Measurements from ENCODE around the gene HOOK2. TPM values are rescaled to one million over a fixed set of nuclear protein-coding genes. Genes with fewer than 3 reads are reported as not detected.

HOOK2 gene
- total and polyA plus RNA-seq, 2 of the 8 experiments (the other 6 are each of a cell fraction or from before 2014, with no cell fraction given) = 23.8 to 63.2 TPM

DNA sequence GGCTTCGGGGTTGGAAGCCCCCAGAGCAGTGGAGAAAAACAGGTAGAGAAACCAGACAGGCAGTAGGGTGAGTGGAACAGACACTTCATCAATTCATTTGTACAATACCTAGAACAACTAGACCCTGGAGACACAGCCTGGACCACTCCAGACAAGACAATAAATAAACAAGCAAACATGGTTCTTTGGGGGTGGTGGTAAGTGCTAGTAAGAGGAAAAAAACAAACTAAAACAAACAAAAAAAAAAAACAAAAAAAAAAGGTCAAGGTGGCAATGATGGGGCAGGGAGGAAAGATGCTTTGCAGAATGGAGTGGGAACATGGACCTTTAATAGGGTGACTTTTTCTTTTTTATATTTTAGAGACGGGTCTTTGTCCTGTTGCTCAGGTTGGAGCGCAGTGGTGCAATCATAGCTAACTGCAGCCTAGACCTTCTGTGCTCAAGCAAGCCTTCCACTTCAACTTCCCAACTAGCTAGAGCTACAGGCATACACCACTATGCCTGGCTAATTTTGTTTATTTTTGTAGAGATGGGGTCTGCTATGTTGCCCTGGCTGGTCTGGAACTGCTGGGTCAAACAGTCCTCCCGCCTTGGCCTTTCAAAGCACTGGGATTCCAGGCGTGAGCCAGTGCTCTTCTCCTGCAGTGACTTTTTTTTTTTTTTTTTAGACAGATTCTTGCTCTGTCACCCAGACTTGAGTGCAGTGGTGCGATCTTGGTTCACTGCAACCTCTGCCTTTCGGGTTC, 19.0 kb upstream of the HOOK2 start:
- Histone ChIP-seq H4K8ac (ENCODE audit: extremely low read depth, insufficient read depth, low read length) (peak overlapping the region; percentile 95), H4K5ac (ENCODE audit: insufficient read length, low read depth, low read length) (no peak overlapping the region), H3K23me2 (ENCODE audit: low read depth, low read length) (peaks cover 29% of the 10 kb centered on the region), H2BK5ac (ENCODE audit: low read depth, low read length) (0 out of 2 replicates have a peak overlapping the region, but pooled peaks have one; percentile 75), H3K18ac (ENCODE audit: extremely low read depth, low read length) (0 out of 2 replicates have a peak overlapping the region, but pooled peaks have one; percentile 0), H3K36me3 (ENCODE audit: control insufficient read depth in 2 of 4, insufficient read depth in 4 of 4, low read length in 3 of 4) (peaks cover under 1 to 6% (median 3%) of the 10 kb centered on the region in 4 experiments; a peak in 6 of 8 replicates), H3K79me1 (ENCODE audit: low read depth, low read length) (no peaks in the 10 kb centered on the region), H3K27ac (ENCODE audit: low read depth, low read length) (peak overlapping the region; percentile 88; the same call in 1 of the 2 replicates), H3K9me3 (ENCODE audit: insufficient read depth in 2 of 2, low read depth in 1 of 2, low read length in 1 of 2) (no peaks in the 10 kb centered on the region), H4K91ac (replicated peaks; ENCODE audit: insufficient read length, low read length) (peak overlapping the region; percentile 29), H2BK120ac (replicated peaks; ENCODE audit: low read depth, low read length) (no peak overlapping the region), H2AK5ac (ENCODE audit: low read depth, low read length) (no peak overlapping the region; the same call in 1 of the 2 replicates), H3K4ac (replicated peaks; ENCODE audit: insufficient read length, low read depth, low read length) (no peak overlapping the region), H3K14ac (ENCODE audit: insufficient read length) (no peak overlapping the region), H3K27me3 (replicated peaks in 1 of 4; ENCODE audit: control insufficient read depth in 3 of 4, extremely low read depth in 1 of 4, insufficient read depth in 3 of 4, low read length in 3 of 4) (peaks cover 0 to 18% (median 13%) of the 10 kb centered on the region in 4 experiments; a peak in 5 of 7 replicates), H4K20me1 (replicated peaks in 1 of 2; ENCODE audit: control insufficient read depth in 1 of 2, insufficient read depth in 2 of 2, low read length in 2 of 2) (no peaks in the 10 kb centered on the region), H3K23ac (ENCODE audit: insufficient read length) (no peak overlapping the region), H3K4me3 (ENCODE audit: extremely low read depth in 1 of 4, insufficient read depth in 2 of 4, low read depth in 3 of 4, low read length in 4 of 4) (peak overlapping the region; percentile 19 to 71 (median 54); a peak in 7 of 8 replicates), H3K4me2 (ENCODE audit: insufficient read depth in 1 of 2, low read depth in 2 of 2, low read length in 2 of 2) (peak overlapping the region; percentile 74 to 97), H2BK15ac (ENCODE audit: low read length) (no peak overlapping the region), H3K79me2 (ENCODE audit: control insufficient read depth in 1 of 2, insufficient read depth in 2 of 2, low read length in 2 of 2) (no peaks in the 10 kb centered on the region), H3K9ac (replicated peaks in 1 of 4; ENCODE audit: extremely low read depth in 1 of 4, low read depth in 3 of 4, low read length in 3 of 4) (peak overlapping the region in 2 of 4 experiments; percentile 75; a peak in 5 of 7 replicates), H3K4me1 (replicated peaks in 1 of 4; ENCODE audit: control insufficient read depth in 3 of 4, insufficient read depth in 4 of 4, low read length in 3 of 4) (peaks cover 5 to 26% (median 17%) of the 10 kb centered on the region in 4 experiments), H2BK20ac (ENCODE audit: low read length) (no peak overlapping the region), H2AFZ (ENCODE audit: low read length) (no peak overlapping the region), H2BK12ac (ENCODE audit: low read depth, low read length) (no peak overlapping the region; the same call in 1 of the 2 replicates), H3K56ac (replicated peaks; ENCODE audit: insufficient read length, low read depth, low read length) (no peak overlapping the region)
- ChIA-PET CTCF (ENCODE audit: partially characterized antibody) (interaction anchor here (0.7 to 17.9 kb wide), 7 partner anchors 14 to 99 kb away, joined by 3 to 288 read pairs (median 8); no protein-coding TSS in a partner anchor), POLR2A (ENCODE audit: partially characterized antibody) (interaction anchor here (1.1 to 15.2 kb wide), 5 partner anchors 9 to 358 kb away, joined by 3 to 317 read pairs (median 4); partner anchors contain the start of gene HOOK2)
- DNase-seq (ENCODE audit: low read depth in 1 of 2, low spot score in 2 of 2) (no peak), FAIRE-seq (no peak)
- TF ChIP-seq TEAD4 (IDR thresholded peaks at IDR 0.05; ENCODE audit: low read depth, low read length) (no peak), CHD1 (IDR thresholded peaks at IDR 0.05; ENCODE audit: low read depth, low read length) (no peak), ASH2L (IDR thresholded peaks at IDR 0.05; ENCODE audit: low read length) (peak; percentile 43), KDM5A (IDR thresholded peaks at IDR 0.05; ENCODE audit: low read length) (no peak)
- WGBS, 2 experiments (ENCODE audit: extremely low coverage in 1 of 2, insufficient coverage in 1 of 2, insufficient read length in 1 of 2, insufficient replicate concordance in 2 of 2, low coverage in 1 of 2, low lambda C conversion rate in 2 of 2, missing lambda C conversion rate in 1 of 2) = 72% methylated on average over 7 of the region's 7 CpGs; no CpG with 5 or more reads in 1 of the 2 experiments
